Heart right ventricle (tissue), 16 donors: Measurements from ENCODE around the gene STX2. TPM values are rescaled to one million over a fixed set of nuclear protein-coding genes. Genes with fewer than 3 reads are reported as not detected.

ENCODE experiments used
- ATAC-seq, 8 donors: fragments of 200-7000 bp; cut with Tn5 transposase; one replicate each; pipeline ENCODE4 v1.9.1; 2020; ENCODE audit warnings: mild to moderate bottlenecking in 8 of 8, moderate library complexity in 8 of 8, moderate number of reproducible peaks in 1 of 8
- DNase-seq, 2 donors: peaks; one replicate each; pipeline ENCODE4 v3.0.0-alpha.2; 2020
- H3K27ac ChIP-seq, 10 donors: fragments of 200-600 bp; sonication (generic) in 2 of 10; one replicate each; pipeline versions ENCODE4 v1.5.0 to v1.8.0; 2020 to 2022; ENCODE audit warnings: mild to moderate bottlenecking in 3 of 10
- H3K27me3 ChIP-seq, 7 donors: fragments of 200-600 bp; one replicate each; pipeline ENCODE4 v1.8.0; 2021 to 2022; ENCODE audit warnings: mild to moderate bottlenecking in 2 of 7
- H3K36me3 ChIP-seq, 9 donors: fragments of 200-600 bp; sonication (generic) in 1 of 9; one replicate each; pipeline versions ENCODE4 v1.5.0 to v1.8.0; 2020 to 2022; ENCODE audit warnings: mild to moderate bottlenecking in 2 of 9
- H3K4me1 ChIP-seq, 9 donors: fragments of 200-600 bp; sonication (generic) in 1 of 9; one replicate each; pipeline versions ENCODE4 v1.5.0 to v1.8.0; 2020 to 2022; ENCODE audit warnings: mild to moderate bottlenecking in 4 of 9
- H3K4me3 ChIP-seq, 10 donors: fragments of 200-600 bp; sonication (generic) in 2 of 10; one replicate each; pipeline versions ENCODE4 v1.5.0 to v1.8.0; 2020 to 2022; ENCODE audit warnings: mild to moderate bottlenecking in 7 of 10, moderate library complexity in 2 of 10
- H3K9me3 ChIP-seq, 11 donors: fragments of 200-600 bp in 10 of 11; sonication (generic) in 2 of 11; one replicate each; pipeline versions ENCODE4 v1.5.0 to v1.8.0; 2013 to 2022; ENCODE audit warnings: mild to moderate bottlenecking in 2 of 11, control low read depth in 1 of 11, moderate library complexity in 1 of 11
- CTCF ChIP-seq, 9 donors: fragments of 200-600 bp; sonication (generic) in 2 of 9; IDR thresholded peaks; one replicate each; pipeline versions ENCODE4 v1.5.0 to v1.8.0; 2021 to 2022; ENCODE audit warnings: antibody characterized with exemption in 9 of 9, mild to moderate bottlenecking in 5 of 9, moderate library complexity in 1 of 9
- WGBS, 2 donors: extraction: QIAGEN DNeasy Blood & Tissue Kit; methylation state at CpG; one replicate each; pipeline ENCODE4 v1.1.7; 2013; ENCODE audit warnings: inconsistent platforms in 1 of 2; 5-methylcytosine and 5-hydroxymethylcytosine counted together
- intact Hi-C, 10 donors: fragments of 100-400 bp; cut with DNase I; formaldehyde crosslinking; loops; one replicate each; pipeline versions ENCODE4 v1.11.1 to v1.14.2; 2022
- polyA plus RNA-seq, 2 donors: library from polyadenylated mRNA; stranded (reverse); fragments of 200-250 nt; gene quantifications; one replicate each; pipeline ENCODE4 v1.2.3, GENCODE V29; 2013
- total RNA-seq, 10 donors: library from RNA; stranded (reverse); fragmentation: NEBNext Ultra II Directional in 3 of 10; extraction: Animal tissue kit (Norgen Biotek cat#: 25700) in 3 of 10; gene quantifications; one replicate each; pipeline versions ENCODE4 v1.2.1 to v1.2.4, GENCODE V29; 2021 to 2023
- donor health status: Arrhythmogenic right ventricular cardiomyopathy.
- donor health status: ischemic (EF 13 %, LVEDD 7.1; RV severe dilation, severe dysfunction).
- donor health status: healthy with polysubstance abuse.
- donor health status: DM: no; HTN: yes; CAD: no.
- donor health status: DM: no; HTN: no; CAD: no.
- donor health status: ischemic (EF 25% LVEDD 6.9; RV normal size, moderate dysfunction).
- donor health status: ischemic (EF 25% LVEDD 5.7; RV mildly dilated, moderate dysfunction).
- donor health status: healthy.
- donor health status: DM: yes; HTN: yes; CAD: no.
- donor health status: Ischemic cardiomyopathy.
- donor health status: ischemic (EF 35%, LVEDD 5.7; RV mildly dilated, moderate dysfunction).
- donor health status: nonischemic (EF 11% LVEDD 7.7; RV severe dilation, severe dysfunction).
- donor health status: DM: yes; HTN: yes; CAD: no.
- donor health status: PGD.
- donor health status: ischemic (EF 29% LVEDD 5.4; RV normal size, mild dysfunction).
- donor health status: nonischemic (EF 23%, LVEDD 6.1; RV moderate dilation, normal function).

The STX2 gene
- total and polyA plus RNA-seq, 12 donors, result 6.0 to 17.0 (median 11.6) TPM

DNA sequence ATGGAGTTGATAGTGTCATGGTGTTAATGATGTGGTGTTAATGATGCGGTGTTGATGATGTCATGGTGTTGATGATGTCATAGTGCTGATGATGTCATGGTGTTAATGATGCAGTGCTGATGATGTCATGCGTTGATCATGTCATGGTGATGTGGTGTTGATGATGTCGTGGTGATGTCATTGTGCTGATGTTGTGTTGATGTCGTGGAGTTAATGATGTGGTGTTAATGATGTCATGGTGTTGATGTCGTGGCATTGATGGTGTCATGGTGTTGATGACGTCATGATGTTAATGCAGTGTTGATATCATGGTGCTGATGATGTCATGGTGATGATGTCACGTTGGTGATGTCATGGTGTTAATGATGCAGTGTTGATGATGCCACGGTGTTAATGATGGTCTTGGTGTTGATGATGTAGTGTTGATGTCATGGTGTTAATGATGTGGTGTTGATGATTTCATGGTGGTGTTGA is 73.8 kb downstream of the STX2 start:
- intact Hi-C loops, result no loop called here
- Histone ChIP-seq H3K4me1 (no peaks in the 10 kb centered on the region), H3K27me3 (peaks cover 0 to 45% (median 32%) of the 10 kb centered on the region in 7 donors), H3K36me3 (no peaks in the 10 kb centered on the region), H3K9me3 (peaks cover 0 to 23% (median 0%) of the 10 kb centered on the region in 11 donors), H3K4me3 (no peak overlapping the region), H3K27ac (no peak overlapping the region)
- ATAC-seq (no peak), DNase-seq (no peak)
- no peak for TF ChIP-seq CTCF (IDR thresholded peaks at IDR 0.05)
- WGBS, 2 donors, result 90 to 93% methylated on average over 8 of the region's 8 CpGs

DNA sequence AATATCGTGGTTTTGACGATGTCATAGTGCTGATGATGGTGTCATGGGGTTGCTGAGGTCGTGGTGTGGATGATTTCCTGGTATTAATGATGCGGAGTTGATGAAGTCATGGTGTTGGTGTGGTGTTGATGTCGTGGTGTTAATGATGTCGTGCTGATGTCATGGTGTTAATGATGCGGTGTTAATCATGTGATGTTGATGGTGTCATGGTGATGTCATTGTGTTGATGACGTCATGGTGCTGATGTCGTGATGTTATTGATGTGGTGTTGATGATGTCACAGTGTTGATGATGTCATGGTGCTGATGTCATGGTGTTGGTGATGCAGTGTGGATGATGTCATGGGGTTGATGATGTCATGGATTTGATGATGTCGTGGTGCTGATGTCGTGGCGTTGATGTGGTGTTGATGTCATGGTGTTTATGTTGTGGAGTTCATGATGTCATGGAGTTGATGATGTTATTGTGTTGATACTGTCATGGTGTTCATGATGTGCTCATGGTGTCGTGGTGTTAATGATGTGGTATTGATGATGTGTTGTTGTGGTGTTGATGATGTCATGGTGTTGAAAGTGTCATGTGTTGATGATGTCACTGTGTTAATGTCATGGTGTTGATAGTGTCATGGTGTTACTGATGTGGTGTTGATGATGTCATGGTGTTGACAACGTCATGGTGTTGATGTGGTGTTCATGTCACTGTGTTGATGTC is 74.4 kb downstream of the STX2 start:
- no peaks in the 10 kb centered on the region for H3K4me1 ChIP-seq
- no peak overlapping the region for H3K4me3 ChIP-seq
- DNase-seq, result no peak
- no peaks in the 10 kb centered on the region for H3K36me3 ChIP-seq
- H3K9me3 ChIP-seq, result peaks cover 0 to 23% (median 0%) of the 10 kb centered on the region in 11 donors
- intact Hi-C loops, result loop anchor here in 3 of 10 donors (5.0 kb wide), 1 partner anchor 53 kb away; no protein-coding TSS in a partner anchor
- peaks cover 0 to 47% (median 33%) of the 10 kb centered on the region in 7 donors for H3K27me3 ChIP-seq
- TF ChIP-seq CTCF (IDR thresholded peaks at IDR 0.05), result no peak
- no peak overlapping the region for H3K27ac ChIP-seq
- WGBS, 2 donors, result 76 to 88% methylated on average over 14 of the region's 14 CpGs
- no peak for ATAC-seq

DNA sequence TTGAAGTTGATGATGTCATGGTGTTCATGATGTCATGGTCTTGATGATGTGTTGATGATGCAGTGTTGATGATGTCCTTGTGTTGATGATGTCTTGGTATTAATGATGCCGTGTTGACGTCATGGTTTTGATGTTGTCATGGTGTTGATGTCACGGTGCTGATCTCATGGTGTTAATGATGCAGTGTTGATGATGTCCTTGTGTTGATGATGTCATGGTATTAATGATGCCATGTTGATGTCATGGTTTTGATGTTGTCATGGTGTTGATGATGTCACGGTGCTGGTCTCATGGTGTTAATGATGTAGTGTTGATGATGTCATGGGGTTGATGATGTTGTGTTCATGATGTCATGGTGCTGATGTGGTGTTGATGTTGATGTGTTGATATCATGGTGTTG is 75.0 kb downstream of the STX2 start:
- Histone ChIP-seq H3K27ac (no peak overlapping the region), H3K9me3 (peaks cover 0 to 23% (median 0%) of the 10 kb centered on the region in 11 donors), H3K4me1 (no peaks in the 10 kb centered on the region), H3K27me3 (peaks cover 0 to 47% (median 33%) of the 10 kb centered on the region in 7 donors), H3K4me3 (no peak overlapping the region), H3K36me3 (no peaks in the 10 kb centered on the region)
- no peak for TF ChIP-seq CTCF (IDR thresholded peaks at IDR 0.05)
- intact Hi-C loops, result loop anchor here in 3 of 10 donors (5.0 kb wide), 1 partner anchor 53 kb away; no protein-coding TSS in a partner anchor
- ATAC-seq, result no peak
- WGBS, 2 donors, result 97 to 98% methylated on average over 4 of the region's 4 CpGs
- DNase-seq, result no peak

- ATAC-seq (no peak), DNase-seq (no peak)
- TF ChIP-seq CTCF (IDR thresholded peaks at IDR 0.05), result no peak
Measured at GRCh38 chr12:130762319-130762675, 76.8 kb downstream of the STX2 start.

More at GRCh38 chr12:130762319-130762675, 76.8 kb downstream of the STX2 start:
- WGBS, 2 donors, result 63 to 64% methylated on average over 10 of the region's 10 CpGs
- Histone ChIP-seq H3K4me1 (no peaks in the 10 kb centered on the region), H3K36me3 (no peaks in the 10 kb centered on the region), H3K27me3 (peaks cover 0 to 40% (median 33%) of the 10 kb centered on the region in 7 donors), H3K9me3 (peaks cover 0 to 23% (median 0%) of the 10 kb centered on the region in 11 donors), H3K4me3 (no peak overlapping the region), H3K27ac (no peak overlapping the region)
- intact Hi-C loops, result loop anchor here in 3 of 10 donors (5.0 kb wide), 1 partner anchor 55 kb away; no protein-coding TSS in a partner anchor
